GM12801 (cell line): ENCODE data around the gene KIAA0319L.

Source experiments
- CTCF ChIP-seq: IDR thresholded peaks from one replicate; pipeline ENCODE4 v1.5.1; 2011; ENCODE audit warnings: control low read depth; ENCODE audit not compliant: insufficient read length; ENCODE audit errors: extremely low read depth

KIAA0319L gene

DNA sequence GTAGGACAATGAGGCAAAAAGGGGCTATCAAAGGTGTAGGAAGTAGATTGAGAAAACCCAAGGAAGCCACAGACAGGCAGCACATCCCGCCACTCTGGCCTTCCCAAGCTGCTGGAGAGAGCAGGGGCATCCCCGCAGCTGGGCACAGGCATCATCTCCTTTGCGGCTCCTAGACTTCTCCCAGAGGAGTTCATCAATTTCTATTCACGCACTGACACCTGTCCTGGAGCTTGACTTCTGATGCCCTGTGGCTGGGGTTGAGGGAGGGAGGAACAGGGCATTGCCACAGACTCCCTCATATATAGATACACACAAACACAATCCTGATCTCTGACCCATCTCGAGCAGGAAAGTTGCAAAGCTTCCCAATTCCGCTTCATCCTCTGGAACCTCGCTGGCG is 14.1 kb upstream of the KIAA0319L start:
- TF ChIP-seq CTCF = no peak

GRCh38 chr1:35570589-35571137 is 13.5 kb upstream of the KIAA0319L start:
- TF ChIP-seq CTCF = no peak

GRCh38 chr1:35569936-35570335 is 12.7 kb upstream of the KIAA0319L start:
- TF ChIP-seq CTCF = no peak

DNA sequence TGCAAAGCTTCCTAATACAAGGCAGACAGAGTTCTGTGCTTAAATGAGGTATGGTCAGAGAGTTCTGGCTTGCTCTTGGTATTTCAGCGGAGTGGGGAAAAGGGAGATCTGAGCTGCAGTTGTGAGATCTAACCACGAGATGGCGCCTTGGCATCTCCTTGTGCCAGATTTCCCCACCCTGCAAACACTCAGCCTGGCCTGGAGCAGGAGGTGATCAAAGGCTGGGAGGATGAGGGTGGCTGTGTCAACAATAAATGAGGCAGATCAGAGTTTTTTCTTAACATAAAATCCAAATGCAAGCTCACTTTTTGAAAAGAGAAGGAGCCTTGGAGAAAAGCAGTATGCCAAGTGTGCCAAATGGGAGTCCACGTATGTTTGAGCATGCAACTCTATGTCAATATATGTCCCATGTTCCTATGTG is 11.8 kb upstream of the KIAA0319L start:
- peak; percentile 14 for TF ChIP-seq CTCF

DNA sequence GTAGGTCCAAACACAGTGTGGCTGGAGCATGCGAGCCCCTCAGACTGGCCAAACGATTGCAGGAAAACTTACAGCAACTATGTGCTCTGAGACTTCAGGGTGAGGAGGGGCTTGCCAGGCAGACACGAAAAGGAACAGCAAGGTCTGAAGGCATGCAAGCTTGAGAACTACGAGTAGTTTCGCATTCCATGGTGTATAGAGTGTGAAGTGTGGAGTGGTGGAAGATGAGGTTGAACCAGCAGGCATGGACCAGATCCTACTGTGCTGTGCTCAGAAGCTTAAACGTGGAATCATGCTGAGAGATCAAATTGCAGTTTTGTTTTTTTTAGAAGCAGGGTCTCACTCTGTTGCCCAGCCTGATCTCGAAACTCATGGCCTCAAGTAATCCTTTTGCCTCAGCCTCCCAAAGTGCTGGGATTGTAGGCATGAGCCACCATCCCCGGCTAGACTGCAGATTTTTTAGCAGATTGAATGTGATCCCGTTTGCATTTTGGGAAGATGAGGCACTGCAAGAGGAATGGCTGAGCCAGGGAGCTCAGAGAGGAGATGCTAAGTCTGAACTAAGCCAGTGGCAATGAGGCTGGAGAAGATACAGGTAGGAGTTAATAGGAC is 10.8 kb upstream of the KIAA0319L start:
- TF ChIP-seq CTCF = no peak

- TF ChIP-seq CTCF = no peak
These were observed 8.5 kb upstream of the KIAA0319L start for GRCh38 chr1:35565742-35566133.

DNA sequence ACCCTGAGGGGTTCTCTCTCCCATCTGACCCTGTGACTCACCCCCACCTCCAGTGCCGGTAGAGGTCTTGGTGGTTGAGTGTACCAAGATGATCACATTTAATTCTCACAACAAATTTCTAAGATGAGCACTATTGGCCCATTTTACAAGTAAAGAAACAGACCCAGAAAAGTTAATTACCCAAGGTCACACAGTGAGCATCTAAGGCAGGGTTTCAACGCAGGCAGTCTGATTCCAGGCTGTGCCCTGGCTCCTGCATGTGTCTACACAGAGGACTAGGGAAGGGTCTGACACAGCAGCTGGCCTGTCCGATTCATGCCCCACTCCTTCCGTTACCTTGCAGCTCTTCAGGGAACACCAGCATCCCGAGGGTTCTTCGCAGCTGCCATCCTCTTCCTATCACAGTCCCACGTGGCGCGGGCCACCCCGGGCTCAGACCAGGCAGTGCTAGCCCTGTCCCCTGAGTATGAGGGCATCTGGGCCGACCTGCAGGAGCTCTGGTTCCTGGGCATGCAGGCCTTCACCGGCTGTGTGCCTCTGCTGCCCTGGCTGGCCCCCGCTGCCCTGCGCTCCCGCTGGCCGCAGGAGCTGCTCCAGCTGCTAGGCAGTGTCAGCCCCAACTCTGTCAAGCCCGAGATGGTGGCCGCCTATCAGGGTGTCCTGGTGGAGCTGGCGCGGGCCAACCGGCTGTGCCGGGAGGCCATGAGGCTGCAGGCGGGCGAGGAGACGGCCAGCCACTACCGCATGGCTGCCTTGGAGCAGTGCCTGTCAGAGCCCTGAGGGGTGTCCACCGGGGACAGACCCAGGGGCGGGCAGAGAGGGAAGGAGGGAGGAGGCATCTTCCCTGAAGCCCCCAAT is 7.9 kb upstream of the KIAA0319L start:
- TF ChIP-seq CTCF = no peak
